ENCODE results near the gene SPATA24. TPM values are rescaled to one million over a fixed set of nuclear protein-coding genes. Genes with fewer than 3 reads are reported as not detected.

SPATA24 gene
- total RNA-seq, 4 donors from 2014 or later = 0.85 to 2.2 TPM; not detected in 2

GRCh38 chr5:139439013-139439903 is 35.4 kb upstream of the SPATA24 start, which contains the start of gene DNAJC18:
Gene DNAJC18, minus strand, starts transcription at chr5:139439525. Its CDS starts 80 bp downstream, at chr5:139439445.
- no peak for TF ChIP-seq CTCF (IDR thresholded peaks at IDR 0.05; ENCODE audit: low read depth)

GRCh38 chr5:139438707-139439012 is 34.8 kb upstream of the SPATA24 start:
- no peak for TF ChIP-seq CTCF (IDR thresholded peaks at IDR 0.05; ENCODE audit: low read depth)

- no peak for TF ChIP-seq CTCF (IDR thresholded peaks at IDR 0.05; ENCODE audit: low read depth)
These were observed 31.8 kb upstream of the SPATA24 start for GRCh38 chr5:139435676-139436075.

GRCh38 chr5:139431706-139432105 is 27.8 kb upstream of the SPATA24 start:
- TF ChIP-seq CTCF (IDR thresholded peaks at IDR 0.05; ENCODE audit: low read depth) = no peak

- TF ChIP-seq CTCF (IDR thresholded peaks at IDR 0.05; ENCODE audit: low read depth) = no peak
These were observed 26.1 kb upstream of the SPATA24 start for GRCh38 chr5:139430015-139430414.

GRCh38 chr5:139426203-139426885 is 22.5 kb upstream of the SPATA24 start:
- TF ChIP-seq CTCF (IDR thresholded peaks at IDR 0.05; ENCODE audit: low read depth) = no peak

- TF ChIP-seq CTCF (IDR thresholded peaks at IDR 0.05; ENCODE audit: low read depth) = no peak
These were observed 21.6 kb upstream of the SPATA24 start for GRCh38 chr5:139425497-139425896.

Measured in subcutaneous adipose tissue (tissue), 4 donors.